Fibroblast of lung (primary cell): Measurements from ENCODE around the gene NFE2L1.

Experiments
- EZH2 ChIP-seq: IDR thresholded peaks from 2 replicates; pipeline ENCODE4 v1.5.1; 2012; ENCODE audit warnings: low read length, control low read depth, mild to moderate bottlenecking; ENCODE audit errors: missing control alignments
- TF ChIP-seq, protein P1 (sequence below), 2 donors: IDR thresholded peaks in 1 of 2; conservative IDR thresholded peaks in 1 of 2; 1 replicate in 1 of 2; 2 replicates in 1 of 2; pipeline ENCODE4 v1.5.1; 2011 to 2012; ENCODE audit warnings: low read length in 2 of 2, control low read depth in 1 of 2, inconsistent platforms in 1 of 2, low read depth in 1 of 2, mild to moderate bottlenecking in 1 of 2

DNA sequence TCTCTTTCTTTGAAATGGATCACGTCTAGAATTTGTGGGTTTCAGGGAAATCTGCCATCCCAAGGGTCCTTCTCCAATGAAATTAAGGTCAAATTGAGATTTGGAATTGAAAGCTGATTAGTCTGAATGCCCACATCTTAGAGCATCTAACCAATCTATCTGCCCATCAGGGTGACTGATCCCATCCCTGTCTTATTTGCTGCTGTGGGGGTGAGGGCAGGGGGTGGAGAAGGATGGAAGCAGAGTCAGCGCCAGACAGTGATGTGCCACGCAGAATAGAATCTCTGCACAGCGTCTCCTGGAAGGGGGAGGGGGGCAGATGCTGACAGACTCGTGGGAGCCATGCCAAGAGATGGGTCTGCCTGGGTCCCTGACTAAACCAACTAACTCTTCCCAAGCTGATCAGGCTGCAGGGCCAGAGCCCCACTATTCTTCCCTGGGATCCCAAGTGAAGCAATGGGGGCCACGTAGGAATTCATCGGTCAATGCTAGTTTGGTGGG, 45.2 kb upstream of the NFE2L1 start:
- TF ChIP-seq, protein P1, sequence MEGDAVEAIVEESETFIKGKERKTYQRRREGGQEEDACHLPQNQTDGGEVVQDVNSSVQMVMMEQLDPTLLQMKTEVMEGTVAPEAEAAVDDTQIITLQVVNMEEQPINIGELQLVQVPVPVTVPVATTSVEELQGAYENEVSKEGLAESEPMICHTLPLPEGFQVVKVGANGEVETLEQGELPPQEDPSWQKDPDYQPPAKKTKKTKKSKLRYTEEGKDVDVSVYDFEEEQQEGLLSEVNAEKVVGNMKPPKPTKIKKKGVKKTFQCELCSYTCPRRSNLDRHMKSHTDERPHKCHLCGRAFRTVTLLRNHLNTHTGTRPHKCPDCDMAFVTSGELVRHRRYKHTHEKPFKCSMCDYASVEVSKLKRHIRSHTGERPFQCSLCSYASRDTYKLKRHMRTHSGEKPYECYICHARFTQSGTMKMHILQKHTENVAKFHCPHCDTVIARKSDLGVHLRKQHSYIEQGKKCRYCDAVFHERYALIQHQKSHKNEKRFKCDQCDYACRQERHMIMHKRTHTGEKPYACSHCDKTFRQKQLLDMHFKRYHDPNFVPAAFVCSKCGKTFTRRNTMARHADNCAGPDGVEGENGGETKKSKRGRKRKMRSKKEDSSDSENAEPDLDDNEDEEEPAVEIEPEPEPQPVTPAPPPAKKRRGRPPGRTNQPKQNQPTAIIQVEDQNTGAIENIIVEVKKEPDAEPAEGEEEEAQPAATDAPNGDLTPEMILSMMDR (conservative IDR thresholded peaks at IDR 0.05 in 1 of 2, IDR thresholded peaks at IDR 0.05 in 1 of 2; ENCODE audit: low read depth in 1 of 2, low read length in 2 of 2) = no peak
- TF ChIP-seq EZH2 = no peak
